ENCODE measurements around the gene CYLC2. TPM values are rescaled to one million over a fixed set of nuclear protein-coding genes. Genes with fewer than 3 reads are reported as not detected.

The CYLC2 gene
- not detected for total RNA-seq

GRCh38 chr9:102995033-102995432 is at the start of gene CYLC2:
CYLC2 (plus strand) TSS chr9:102995333; CDS start chr9:102995381, 48 bp downstream.
- no peak for DNase-seq (ENCODE audit: low spot score)
- no peak for TF ChIP-seq CTCF (IDR thresholded peaks at IDR 0.05)
- no peak for ATAC-seq (ENCODE audit: low FRiP score)

GRCh38 chr9:102950346-102950745 is 44.8 kb upstream of the CYLC2 start:
- TF ChIP-seq CTCF (IDR thresholded peaks at IDR 0.05), result no peak
- no peak for ATAC-seq (ENCODE audit: low FRiP score)

GRCh38 chr9:102966999-102967398 is 28.1 kb upstream of the CYLC2 start:
- TF ChIP-seq CTCF (IDR thresholded peaks at IDR 0.05), result no peak
- ATAC-seq (ENCODE audit: low FRiP score) (no peak), DNase-seq (ENCODE audit: low spot score) (no peak)

More at GRCh38 chr9:102950346-102950745, 44.8 kb upstream of the CYLC2 start:
- no peak for DNase-seq (ENCODE audit: low spot score)

- no peak for ATAC-seq (ENCODE audit: low FRiP score)
- no peak for DNase-seq (ENCODE audit: low spot score)
These were observed 27.2 kb upstream of the CYLC2 start for GRCh38 chr9:102967979-102968378.

GRCh38 chr9:102972780-102973179 is 22.4 kb upstream of the CYLC2 start:
- no peak for DNase-seq (ENCODE audit: low spot score)
- ATAC-seq (ENCODE audit: low FRiP score), result no peak
- no peak for TF ChIP-seq CTCF (IDR thresholded peaks at IDR 0.05)

More at GRCh38 chr9:102967979-102968378, 27.2 kb upstream of the CYLC2 start:
- no peak for TF ChIP-seq CTCF (IDR thresholded peaks at IDR 0.05)

GRCh38 chr9:102974530-102974929 is 20.6 kb upstream of the CYLC2 start:
- no peak for TF ChIP-seq CTCF (IDR thresholded peaks at IDR 0.05)
- DNase-seq (ENCODE audit: low spot score) (no peak), ATAC-seq (ENCODE audit: low FRiP score) (no peak)

- ATAC-seq (ENCODE audit: low FRiP score) (no peak), DNase-seq (ENCODE audit: low spot score) (no peak)
- TF ChIP-seq CTCF (IDR thresholded peaks at IDR 0.05), result no peak
These were observed 19.9 kb upstream of the CYLC2 start for GRCh38 chr9:102975251-102975650.

Data from omental fat pad (tissue), 4 donors.